Mononuclear cell (primary cell): ENCODE data around the gene MOGAT1. TPM values are rescaled to one million over a fixed set of nuclear protein-coding genes. Genes with fewer than 3 reads are reported as not detected.

Experiments
- H3K27me3 ChIP-seq: 2 replicates; pipeline ENCODE4 v1.6.0; 2011; ENCODE audit warnings: low read length, control low read depth; ENCODE audit not compliant: insufficient read depth
- H3K4me1 ChIP-seq: 2 replicates; pipeline ENCODE4 v1.5.1; 2011; ENCODE audit warnings: mild to moderate bottlenecking, low read length, control low read depth; ENCODE audit not compliant: insufficient read depth
- H3K4me3 ChIP-seq: 2 replicates; pipeline ENCODE4 v1.5.1; 2011; ENCODE audit warnings: mild to moderate bottlenecking, low read length, moderate library complexity
- H3K9me3 ChIP-seq: 2 replicates; pipeline ENCODE4 v1.5.1; 2011; ENCODE audit warnings: low read depth, mild to moderate bottlenecking, control low read depth, low read length
- total RNA-seq: library from RNA; depleted of rRNA; stranded (reverse); fragments of >200 nt; gene quantifications from one replicate; pipeline ENCODE4 v1.2.3, GENCODE V29; 2012

MOGAT1 gene
- total RNA-seq, 1 donor: not detected

- H3K4me3 ChIP-seq: no peak overlapping the region
- no peaks in the 10 kb centered on the region for H3K27me3 ChIP-seq
- H3K4me1 ChIP-seq: peaks cover 4% of the 10 kb centered on the region
- H3K9me3 ChIP-seq: no peaks in the 10 kb centered on the region
Measured at GRCh38 chr2:222736301-222736700, 64.8 kb downstream of the MOGAT1 start.

DNA sequence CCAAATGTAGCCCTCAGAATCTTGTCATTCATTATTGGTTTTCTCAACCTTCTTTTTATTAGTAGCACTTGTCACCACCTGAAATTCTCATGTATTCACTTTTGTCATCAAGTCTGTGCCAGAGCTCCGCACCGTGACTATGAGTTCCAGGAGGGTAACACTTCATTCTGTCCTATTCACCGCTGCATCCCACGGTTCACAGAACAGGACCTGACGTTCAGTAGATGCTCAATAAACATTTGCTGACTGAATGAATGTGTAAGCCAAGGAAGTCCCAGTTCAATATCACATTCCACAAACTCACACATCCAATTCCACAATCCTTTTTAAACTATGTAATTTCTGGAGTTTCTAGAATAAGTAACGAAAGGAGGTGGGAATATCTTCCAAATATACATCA lies 65.5 kb downstream of the MOGAT1 start:
- no peaks in the 10 kb centered on the region for H3K4me1 ChIP-seq
- no peaks in the 10 kb centered on the region for H3K27me3 ChIP-seq
- H3K4me3 ChIP-seq: no peak overlapping the region
- H3K9me3 ChIP-seq: no peaks in the 10 kb centered on the region

- Histone ChIP-seq H3K4me3 (no peak overlapping the region), H3K27me3 (no peaks in the 10 kb centered on the region), H3K4me1 (peaks cover 5% of the 10 kb centered on the region), H3K9me3 (no peaks in the 10 kb centered on the region)
Measured at GRCh38 chr2:222738312-222738711, 66.9 kb downstream of the MOGAT1 start.

DNA sequence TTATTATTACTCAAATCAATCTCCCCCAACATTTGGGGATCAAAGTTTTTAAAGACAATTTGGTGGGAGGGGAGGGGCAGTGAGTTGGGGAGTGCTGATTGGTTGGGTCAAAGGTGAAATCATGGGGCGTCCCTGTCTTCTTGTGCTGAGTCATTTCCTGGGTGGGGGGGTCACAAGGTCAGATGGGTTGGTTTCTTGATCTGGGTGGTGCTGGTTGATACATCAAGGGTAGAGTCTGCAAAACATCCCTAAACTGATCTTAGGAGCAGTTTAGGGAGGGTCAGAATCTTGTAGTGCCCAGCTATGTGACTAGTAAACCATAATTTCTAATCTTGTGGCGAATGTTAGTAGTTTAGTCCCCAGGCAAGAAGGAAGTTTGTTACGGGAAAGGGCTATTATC lies 67.4 kb downstream of the MOGAT1 start:
- no peaks in the 10 kb centered on the region for H3K27me3 ChIP-seq
- no peak overlapping the region for H3K4me3 ChIP-seq
- H3K4me1 ChIP-seq: peaks cover 8% of the 10 kb centered on the region
- H3K9me3 ChIP-seq: no peaks in the 10 kb centered on the region

GRCh38 chr2:222739939-222740338 lies 68.5 kb downstream of the MOGAT1 start:
- Histone ChIP-seq H3K9me3 (no peaks in the 10 kb centered on the region), H3K4me1 (peaks cover 8% of the 10 kb centered on the region), H3K27me3 (no peaks in the 10 kb centered on the region), H3K4me3 (no peak overlapping the region)

GRCh38 chr2:222743251-222743812 lies 71.9 kb downstream of the MOGAT1 start:
- no peak overlapping the region for H3K4me3 ChIP-seq
- no peaks in the 10 kb centered on the region for H3K9me3 ChIP-seq
- peaks cover 8% of the 10 kb centered on the region for H3K4me1 ChIP-seq
- H3K27me3 ChIP-seq: no peaks in the 10 kb centered on the region

DNA sequence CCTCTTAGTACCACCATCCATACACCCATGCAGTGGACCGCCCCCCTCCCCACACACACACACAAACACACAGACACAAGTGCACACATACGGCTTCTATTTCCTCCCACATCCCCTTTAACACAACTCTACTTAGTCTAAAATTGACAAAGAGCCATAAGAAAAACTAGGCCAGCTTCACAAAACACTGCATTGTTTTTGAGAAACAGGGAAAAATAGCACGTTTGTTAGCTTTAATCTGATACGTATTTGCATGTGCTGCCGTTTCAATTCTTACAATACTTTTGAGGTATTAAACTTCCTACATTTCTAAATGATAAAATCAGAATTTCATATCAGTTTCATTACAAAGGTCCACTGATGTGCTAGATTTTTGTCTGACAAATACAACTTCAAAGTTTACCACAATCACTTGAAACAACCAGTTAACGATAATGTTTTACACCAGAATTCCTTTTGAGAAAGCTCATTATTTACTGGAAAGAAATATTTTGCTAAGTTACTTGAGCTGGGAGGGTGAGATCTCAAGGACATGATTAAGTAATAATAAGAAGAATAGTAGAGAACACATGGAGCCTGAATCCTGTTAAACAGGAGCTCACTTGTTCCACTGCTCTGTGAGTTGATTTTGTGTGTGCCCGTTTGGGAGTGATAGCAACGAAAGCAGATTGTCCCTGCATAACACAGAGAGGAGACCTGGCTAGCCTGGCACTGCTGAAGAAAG lies 74.5 kb downstream of the MOGAT1 start:
- Histone ChIP-seq H3K9me3 (no peaks in the 10 kb centered on the region), H3K4me3 (no peak overlapping the region), H3K27me3 (no peaks in the 10 kb centered on the region), H3K4me1 (peaks cover 8% of the 10 kb centered on the region)

DNA sequence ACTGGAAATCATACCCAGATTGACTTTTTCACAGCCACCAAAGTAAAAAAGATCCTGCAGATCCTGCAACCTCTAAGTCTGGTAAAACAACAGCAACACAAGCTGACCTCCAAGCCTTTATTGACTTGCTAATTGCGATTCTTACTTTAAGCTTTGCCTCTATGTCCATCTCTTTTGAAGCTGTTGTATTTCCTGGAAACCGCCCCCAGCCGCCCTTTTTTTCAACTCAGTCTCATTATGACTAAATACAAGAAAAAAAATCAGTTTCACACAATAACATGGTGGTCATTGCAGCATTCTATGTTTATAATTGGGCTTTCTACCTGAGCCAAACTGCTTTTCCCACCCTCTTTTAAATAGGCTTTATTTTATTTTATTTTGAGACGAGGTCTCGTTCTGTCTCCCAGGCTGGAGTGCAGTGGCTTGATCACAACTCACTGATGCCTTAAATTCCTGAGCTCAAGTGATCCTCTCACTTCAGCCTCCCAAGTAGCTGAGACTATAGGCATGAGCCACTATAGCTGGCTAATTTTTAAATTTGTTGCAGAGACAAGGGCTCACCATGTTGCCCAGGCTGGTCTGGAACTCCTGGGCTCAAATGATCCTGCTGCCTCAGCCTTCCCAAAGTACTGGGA lies 76.2 kb downstream of the MOGAT1 start:
- no peaks in the 10 kb centered on the region for H3K9me3 ChIP-seq
- no peaks in the 10 kb centered on the region for H3K27me3 ChIP-seq
- H3K4me1 ChIP-seq: peaks cover 12% of the 10 kb centered on the region
- no peak overlapping the region for H3K4me3 ChIP-seq

GRCh38 chr2:222750533-222750932 lies 79.1 kb downstream of the MOGAT1 start:
- Histone ChIP-seq H3K4me3 (no peak overlapping the region), H3K4me1 (peaks cover 4% of the 10 kb centered on the region), H3K9me3 (no peaks in the 10 kb centered on the region), H3K27me3 (no peaks in the 10 kb centered on the region)

DNA sequence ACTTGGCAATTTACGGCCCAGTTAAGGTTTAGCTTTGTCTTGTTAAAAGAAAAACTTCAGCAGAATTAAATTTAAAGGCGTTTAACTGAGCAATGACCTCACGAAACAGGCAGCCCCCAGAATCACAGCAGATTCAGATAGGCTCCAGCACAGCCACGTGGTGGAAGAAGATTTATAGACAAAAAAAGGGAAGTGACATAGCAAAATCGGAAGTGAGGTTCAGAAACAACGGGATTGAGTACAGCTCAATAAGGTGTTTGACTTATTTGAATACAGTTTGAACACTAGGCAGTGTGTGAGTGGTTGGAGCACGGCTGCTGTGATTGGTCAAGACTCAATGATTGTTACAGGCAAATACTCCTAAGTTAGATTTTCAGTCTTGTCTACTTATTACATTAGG lies 79.8 kb downstream of the MOGAT1 start:
- Histone ChIP-seq H3K9me3 (no peaks in the 10 kb centered on the region), H3K27me3 (no peaks in the 10 kb centered on the region), H3K4me1 (peaks cover 4% of the 10 kb centered on the region), H3K4me3 (no peak overlapping the region)

GRCh38 chr2:222751821-222752719 lies 80.6 kb downstream of the MOGAT1 start:
- H3K9me3 ChIP-seq: no peaks in the 10 kb centered on the region
- no peak overlapping the region for H3K4me3 ChIP-seq
- H3K4me1 ChIP-seq: peaks cover 4% of the 10 kb centered on the region
- H3K27me3 ChIP-seq: no peaks in the 10 kb centered on the region

- Histone ChIP-seq H3K9me3 (no peaks in the 10 kb centered on the region), H3K4me1 (peaks cover 4% of the 10 kb centered on the region), H3K4me3 (no peak overlapping the region), H3K27me3 (no peaks in the 10 kb centered on the region)
Measured at GRCh38 chr2:222752746-222753145, 81.3 kb downstream of the MOGAT1 start.

DNA sequence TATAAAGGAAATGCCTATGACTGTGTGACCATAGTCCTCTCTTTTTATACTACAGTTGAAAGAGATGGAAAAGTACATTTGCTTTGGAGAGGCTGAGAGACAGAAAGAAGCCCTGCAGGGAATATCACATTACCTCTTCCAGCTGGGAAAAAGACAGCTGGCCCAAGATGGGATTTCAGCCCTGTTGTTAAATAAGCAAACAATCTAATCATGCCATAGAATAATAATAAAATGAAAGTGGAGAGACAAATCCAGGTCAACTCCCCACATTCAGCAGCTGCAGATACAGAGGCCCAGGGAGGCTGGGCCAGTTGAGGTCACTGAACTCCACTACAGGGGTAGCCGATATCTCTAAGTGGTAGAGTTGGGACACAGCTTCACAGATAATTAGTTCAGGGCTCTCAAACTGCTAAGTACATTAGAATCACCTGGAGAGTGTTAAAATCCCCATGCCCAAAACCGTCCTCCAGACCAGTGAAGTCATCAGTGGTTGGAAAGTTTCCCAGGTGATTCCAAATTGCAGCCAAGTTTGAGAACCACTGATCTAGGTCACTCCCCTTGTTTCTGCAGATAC lies 81.9 kb downstream of the MOGAT1 start:
- peaks cover 4% of the 10 kb centered on the region for H3K4me1 ChIP-seq
- no peak overlapping the region for H3K4me3 ChIP-seq
- H3K27me3 ChIP-seq: no peaks in the 10 kb centered on the region
- no peaks in the 10 kb centered on the region for H3K9me3 ChIP-seq

DNA sequence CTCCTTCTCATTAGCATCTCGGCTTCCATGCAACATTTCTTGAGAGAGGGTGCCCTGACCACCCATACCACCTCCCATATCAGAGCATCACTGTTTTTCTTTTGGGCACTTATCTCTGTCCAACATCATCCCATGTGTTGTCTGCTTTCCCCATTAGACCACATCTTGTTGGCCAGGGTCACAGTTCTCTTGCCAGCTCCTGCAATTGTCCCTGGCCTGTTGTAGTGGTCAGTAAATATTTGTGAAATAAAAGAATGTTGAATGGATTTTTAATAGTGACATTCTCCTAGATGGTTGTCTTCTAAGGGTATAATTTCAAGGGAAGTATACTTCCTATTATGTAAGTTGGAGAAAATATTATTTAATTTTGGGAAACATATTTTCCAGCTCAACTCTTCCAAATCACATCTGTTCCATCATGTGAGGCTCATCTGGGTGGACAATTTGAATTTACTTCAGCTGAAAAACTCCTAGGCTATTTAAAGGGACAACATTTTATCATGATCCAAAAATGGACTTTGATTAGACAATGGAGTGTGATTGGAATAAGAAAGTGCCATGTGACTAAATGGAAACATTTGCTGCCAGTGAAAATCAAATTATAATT lies 83.0 kb downstream of the MOGAT1 start:
- no peak overlapping the region for H3K4me3 ChIP-seq
- no peaks in the 10 kb centered on the region for H3K9me3 ChIP-seq
- no peaks in the 10 kb centered on the region for H3K27me3 ChIP-seq
- H3K4me1 ChIP-seq: peaks cover 4% of the 10 kb centered on the region
